Central memory CD8-positive, alpha-beta T cell (primary cell): ENCODE results near the gene DIPK1A.
"Not testable (repeated sequence)": the region's sequence is repeated elsewhere in the genome, so short reads cannot be mapped to it uniquely, and the experiment has no call there.

Experiments used
- ATAC-seq: fragments of 150-1000 bp; cut with Tn5 transposase; replicated peaks from 2 replicates; pipeline ENCODE4 v1.10.0; 2022; ENCODE audit warnings: mild to moderate bottlenecking, moderate FRiP score, moderate number of reproducible peaks; ENCODE audit not compliant: poor library complexity, severe bottlenecking; ENCODE audit errors: extremely low read depth
- DNase-seq, 2 donors: peaks; one replicate each; pipeline ENCODE4 v3.0.0; 2021; ENCODE audit warnings: low spot score in 2 of 2
- H3K27ac Mint-ChIP-seq: one replicate; pipeline ENCODE4 v1.8.0; 2022; ENCODE audit warnings: low read depth, mild to moderate bottlenecking, moderate library complexity, mixed read lengths
- H3K27me3 Mint-ChIP-seq: one replicate; pipeline ENCODE4 v1.8.0; 2022; ENCODE audit warnings: mixed read lengths
- H3K36me3 Mint-ChIP-seq: one replicate; pipeline ENCODE4 v1.8.0; 2022; ENCODE audit warnings: mild to moderate bottlenecking, moderate library complexity, mixed read lengths; ENCODE audit not compliant: insufficient read depth
- H3K4me1 Mint-ChIP-seq: one replicate; pipeline ENCODE4 v1.8.0; 2022; ENCODE audit warnings: mixed read lengths
- H3K4me3 Mint-ChIP-seq: one replicate; pipeline ENCODE4 v1.8.0; 2022; ENCODE audit warnings: mild to moderate bottlenecking, moderate library complexity, mixed read lengths
- H3K9me3 Mint-ChIP-seq: one replicate; pipeline ENCODE4 v1.8.0; 2022; ENCODE audit warnings: mixed read lengths

Gene DIPK1A

DNA sequence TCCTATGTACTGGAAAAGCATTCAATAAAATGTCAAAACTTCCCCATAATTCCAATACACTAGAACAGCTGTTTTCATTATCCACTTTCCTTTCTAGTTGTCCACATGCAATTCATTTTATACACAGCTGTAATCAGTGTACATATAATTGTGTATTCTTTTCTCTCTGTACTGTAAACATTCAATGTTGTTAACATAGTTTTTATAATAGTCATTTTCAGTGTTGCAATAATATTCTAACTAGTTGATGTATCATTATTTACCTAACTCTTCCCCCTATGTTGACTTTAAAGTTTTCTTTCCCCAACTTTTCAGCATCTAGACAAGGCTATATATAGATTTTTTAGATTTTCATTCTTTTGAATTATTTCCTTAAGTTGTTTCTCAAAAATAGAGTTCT, 44.4 kb downstream of the DIPK1A start:
- Mint-ChIP-seq H3K36me3 (peaks cover 3% of the 10 kb centered on the region), H3K4me1 (peaks cover 41% of the 10 kb centered on the region), H3K4me3 (no peak overlapping the region), H3K9me3 (no peaks in the 10 kb centered on the region), H3K27me3 (no peaks in the 10 kb centered on the region), H3K27ac (no peak overlapping the region)
- ATAC-seq: no peak
- DNase-seq: no peak

DNA sequence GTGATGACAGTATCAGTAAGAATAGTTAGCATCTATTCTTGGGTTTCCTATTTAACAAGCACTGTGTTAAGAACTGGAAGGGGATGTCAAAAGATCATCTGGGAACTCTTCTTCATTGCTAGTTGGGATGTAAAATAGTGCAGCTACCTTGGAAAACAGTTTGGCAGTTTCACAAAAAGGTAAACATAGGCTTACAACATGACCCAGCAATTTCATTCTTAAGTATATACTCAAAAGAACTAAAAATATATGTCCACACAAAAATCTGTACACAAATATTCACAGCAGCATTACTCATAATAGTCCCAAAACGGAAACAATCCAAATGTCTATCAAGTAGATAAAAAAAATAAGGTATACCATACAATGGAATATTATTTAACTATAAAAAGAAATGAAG, 45.7 kb downstream of the DIPK1A start:
- Mint-ChIP-seq H3K9me3 (no peaks in the 10 kb centered on the region), H3K4me3 (no peak overlapping the region), H3K4me1 (peaks cover 37% of the 10 kb centered on the region), H3K27me3 (no peaks in the 10 kb centered on the region), H3K36me3 (peaks cover 1% of the 10 kb centered on the region), H3K27ac (no peak overlapping the region)
- ATAC-seq: no peak
- DNase-seq: no peak

GRCh38 chr1:92913093-92913819, 48.0 kb downstream of the DIPK1A start:
- Mint-ChIP-seq H3K9me3 (no peaks in the 10 kb centered on the region), H3K36me3 (no peaks in the 10 kb centered on the region), H3K4me3 (no peak overlapping the region), H3K27ac (peak overlapping the region; percentile 61), H3K27me3 (no peaks in the 10 kb centered on the region), H3K4me1 (peaks cover 36% of the 10 kb centered on the region)
- ATAC-seq (no peak), DNase-seq (no peak)

DNA sequence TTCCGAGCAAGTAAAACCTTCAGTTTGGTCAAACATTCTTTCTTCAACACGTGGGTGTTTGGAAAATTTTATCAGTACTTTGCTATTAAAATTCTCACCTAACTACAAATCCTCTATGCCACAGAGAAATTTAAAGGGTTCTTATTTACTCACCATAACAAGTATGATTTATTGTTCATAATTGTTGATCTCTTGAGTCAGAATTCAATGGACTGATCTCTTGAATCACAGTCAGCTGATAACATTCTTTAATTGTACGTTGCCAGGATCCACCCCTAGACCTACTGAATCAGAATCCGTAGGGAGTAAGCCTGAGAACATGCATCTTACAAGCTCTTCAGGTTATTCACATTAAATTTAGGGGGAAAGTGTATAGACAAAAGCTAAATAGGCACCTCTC, 51.2 kb downstream of the DIPK1A start:
- Mint-ChIP-seq H3K36me3 (peaks cover 3% of the 10 kb centered on the region), H3K27ac (no peak overlapping the region), H3K27me3 (no peaks in the 10 kb centered on the region)

DNA sequence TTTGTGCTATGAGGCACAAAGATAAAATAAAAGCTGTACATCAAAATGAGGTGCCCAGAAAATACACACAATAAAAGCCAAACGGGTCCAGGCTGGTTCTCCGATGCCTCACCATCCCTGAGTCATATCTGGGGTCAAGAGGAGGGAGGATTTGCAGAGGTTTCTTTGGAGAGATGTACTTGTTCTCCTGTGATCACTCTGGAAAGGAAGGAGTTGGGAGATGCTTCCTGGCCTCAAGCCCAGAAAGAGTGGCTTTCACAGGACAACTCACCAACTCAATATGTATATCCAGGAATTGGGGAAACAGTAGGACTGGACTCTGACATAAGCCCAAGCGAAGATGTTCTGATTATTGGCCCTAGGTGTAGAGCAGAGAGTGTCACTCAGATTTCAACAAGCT, 51.9 kb downstream of the DIPK1A start:
- ATAC-seq: no peak
- H3K4me1 Mint-ChIP-seq: peaks cover 37% of the 10 kb centered on the region
- H3K4me3 Mint-ChIP-seq: no peak overlapping the region
- no peaks in the 10 kb centered on the region for H3K9me3 Mint-ChIP-seq
- no peaks in the 10 kb centered on the region for H3K27me3 Mint-ChIP-seq
- H3K36me3 Mint-ChIP-seq: peaks cover 5% of the 10 kb centered on the region
- no peak overlapping the region for H3K27ac Mint-ChIP-seq
- DNase-seq: no peak

More for the DNA sequence above, 51.2 kb downstream of the DIPK1A start:
- ATAC-seq: no peak
- Mint-ChIP-seq H3K4me1 (peaks cover 35% of the 10 kb centered on the region), H3K9me3 (no peaks in the 10 kb centered on the region), H3K4me3 (no peak overlapping the region)
- DNase-seq: no peak

DNA sequence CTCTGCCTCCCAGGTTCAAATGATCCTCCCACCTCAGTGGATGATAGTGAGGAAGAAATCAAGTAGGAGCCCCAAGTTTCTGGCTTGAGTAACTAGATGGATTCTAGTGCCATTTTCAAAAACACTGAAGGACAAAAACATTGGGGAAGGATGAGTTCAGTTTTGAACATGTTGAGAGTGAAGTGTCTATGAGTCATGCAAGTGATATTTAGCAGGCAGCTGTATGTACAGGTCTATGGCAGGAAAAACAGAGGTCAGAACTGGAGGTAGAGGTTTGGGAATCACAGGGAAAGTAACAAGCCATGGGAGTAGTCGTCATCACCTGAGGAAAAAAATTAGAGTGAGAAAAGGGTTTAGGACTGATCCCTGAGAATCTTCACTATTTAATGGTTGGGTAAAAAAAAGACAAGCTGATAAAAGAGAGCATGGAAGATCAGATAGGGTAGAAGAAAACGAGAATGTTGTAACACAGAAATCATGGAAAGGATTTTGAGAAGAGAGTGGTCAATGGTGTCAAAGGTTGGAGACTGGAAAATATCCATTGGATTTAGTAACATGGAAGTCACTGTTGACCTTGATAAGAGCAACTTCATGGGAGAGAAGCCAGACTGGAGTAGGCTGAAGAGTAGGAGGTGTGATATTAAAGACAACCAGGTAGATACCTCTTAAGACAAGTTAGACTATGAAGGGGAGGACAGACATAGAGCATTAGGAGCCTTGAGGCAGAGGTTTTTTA, 53.1 kb downstream of the DIPK1A start:
- Mint-ChIP-seq H3K36me3 (peaks cover 8% of the 10 kb centered on the region), H3K27ac (no peak overlapping the region), H3K4me3 (no peak overlapping the region), H3K27me3 (no peaks in the 10 kb centered on the region), H3K4me1 (peaks cover 32% of the 10 kb centered on the region), H3K9me3 (no peaks in the 10 kb centered on the region)
- DNase-seq: no peak
- ATAC-seq: no peak

DNA sequence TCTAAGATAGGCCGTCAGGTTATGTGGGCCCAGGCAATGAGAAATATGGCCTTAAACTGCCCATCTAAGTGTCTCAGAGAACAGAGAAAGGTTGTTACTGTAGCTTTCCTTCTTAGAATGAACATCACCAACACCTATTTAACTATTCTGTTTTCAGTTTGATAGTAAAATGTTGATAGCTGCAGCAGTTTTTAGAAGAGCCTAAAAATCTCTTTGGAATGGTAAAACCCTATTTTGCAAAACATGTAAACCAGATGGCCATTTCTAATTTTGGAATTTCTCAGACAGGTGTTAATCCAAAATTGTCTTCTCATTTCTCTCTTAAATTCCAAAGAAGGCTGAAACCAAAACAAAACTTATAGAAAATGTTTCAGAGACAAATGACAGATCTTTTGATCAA, 57.5 kb downstream of the DIPK1A start:
- peaks cover 38% of the 10 kb centered on the region for H3K4me1 Mint-ChIP-seq
- H3K4me3 Mint-ChIP-seq: no peak overlapping the region
- DNase-seq (no peak), ATAC-seq (no peak)
- H3K9me3 Mint-ChIP-seq: peaks cover 6% of the 10 kb centered on the region
- peaks cover 10% of the 10 kb centered on the region for H3K36me3 Mint-ChIP-seq
- peak overlapping the region; percentile 39 for H3K27ac Mint-ChIP-seq
- H3K27me3 Mint-ChIP-seq: no peaks in the 10 kb centered on the region

DNA sequence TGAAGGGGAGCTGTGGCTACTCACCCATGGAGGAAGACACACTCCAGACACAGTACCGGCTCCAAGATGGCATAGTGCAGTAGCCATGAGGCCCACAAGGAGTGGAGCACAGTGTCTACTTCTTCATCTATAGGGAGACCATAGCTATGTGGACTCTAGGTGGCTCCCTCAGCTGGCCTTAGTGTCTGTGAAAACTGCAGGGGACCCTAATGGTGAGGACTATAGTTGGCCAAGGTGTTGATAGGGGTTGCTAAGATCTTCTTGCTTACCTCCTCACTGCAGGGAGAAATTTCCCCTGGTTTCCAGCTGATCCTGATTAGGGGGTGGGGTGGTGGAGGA, 58.9 kb downstream of the DIPK1A start:
- peaks cover 8% of the 10 kb centered on the region for H3K36me3 Mint-ChIP-seq
- no peak overlapping the region for H3K27ac Mint-ChIP-seq
- H3K4me3 Mint-ChIP-seq: no peak overlapping the region
- H3K27me3 Mint-ChIP-seq: no peaks in the 10 kb centered on the region
- peaks cover 33% of the 10 kb centered on the region for H3K4me1 Mint-ChIP-seq
- H3K9me3 Mint-ChIP-seq: peaks cover 6% of the 10 kb centered on the region
- DNase-seq: no peak
- ATAC-seq: no peak

DNA sequence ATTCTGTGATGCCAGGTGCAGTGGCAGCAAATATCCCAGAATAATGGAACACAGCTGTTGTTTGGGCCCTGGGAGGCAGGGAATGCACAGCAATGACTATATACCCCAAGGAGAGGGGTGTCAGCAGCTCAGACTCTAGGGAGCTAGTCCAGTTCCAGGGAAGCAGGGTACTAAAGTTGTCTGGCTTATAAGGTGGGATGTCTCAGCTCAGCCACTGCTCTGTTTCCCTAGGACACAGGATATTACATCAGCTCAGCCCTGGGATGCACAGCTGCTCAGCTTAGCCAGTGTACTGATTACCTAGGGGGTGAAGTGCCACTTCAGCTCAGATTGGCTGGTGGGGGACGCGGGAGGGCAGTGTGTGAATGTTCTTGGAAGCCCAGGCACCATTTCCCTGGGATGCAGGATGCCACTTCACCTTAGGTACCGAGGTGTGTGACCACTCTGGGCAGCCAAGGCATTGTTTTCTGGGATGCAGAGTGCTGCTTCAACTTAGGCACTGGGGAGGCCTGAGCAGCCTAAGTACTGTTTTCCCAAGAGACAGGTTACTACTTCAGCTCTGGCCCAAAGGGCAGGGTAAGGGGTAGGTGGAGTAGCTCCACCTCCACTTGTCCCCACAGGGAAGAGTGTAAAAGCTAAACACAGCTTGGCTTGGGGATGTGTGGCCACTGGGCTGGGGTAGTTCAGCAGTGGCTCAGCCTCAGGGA, 59.4 kb downstream of the DIPK1A start:
- no peak for ATAC-seq
- Mint-ChIP-seq H3K36me3 (peaks cover 8% of the 10 kb centered on the region), H3K4me3 (no peak overlapping the region), H3K27ac (no peak overlapping the region), H3K4me1 (peaks cover 33% of the 10 kb centered on the region), H3K27me3 (no peaks in the 10 kb centered on the region), H3K9me3 (peaks cover 6% of the 10 kb centered on the region)
- DNase-seq: no peak

- ATAC-seq (no peak), DNase-seq (no peak)
- H3K27ac Mint-ChIP-seq: no peak overlapping the region
- H3K4me3 Mint-ChIP-seq: no peak overlapping the region
- H3K9me3 Mint-ChIP-seq: peaks cover 6% of the 10 kb centered on the region
- H3K4me1 Mint-ChIP-seq: peaks cover 33% of the 10 kb centered on the region
- peaks cover 8% of the 10 kb centered on the region for H3K36me3 Mint-ChIP-seq
- H3K27me3 Mint-ChIP-seq: no peaks in the 10 kb centered on the region
Measured at GRCh38 chr1:92901126-92901525, 60.1 kb downstream of the DIPK1A start.

- Mint-ChIP-seq H3K9me3 (peaks cover 6% of the 10 kb centered on the region), H3K36me3 (peaks cover 8% of the 10 kb centered on the region), H3K27me3 (no peaks in the 10 kb centered on the region), H3K4me1 (peaks cover 32% of the 10 kb centered on the region), H3K27ac (no peak overlapping the region), H3K4me3 (no peak overlapping the region)
- DNase-seq (no peak), ATAC-seq (no peak)
Measured at GRCh38 chr1:92900539-92900938, 60.7 kb downstream of the DIPK1A start.

- ATAC-seq (no peak), DNase-seq (no peak)
- Mint-ChIP-seq H3K4me3 (no peak overlapping the region), H3K4me1 (peaks cover 24% of the 10 kb centered on the region), H3K27me3 (no peaks in the 10 kb centered on the region), H3K27ac (no peak overlapping the region), H3K9me3 (peaks cover 6% of the 10 kb centered on the region), H3K36me3 (peaks cover 6% of the 10 kb centered on the region)
Measured at GRCh38 chr1:92899780-92900179, 61.5 kb downstream of the DIPK1A start.

- not testable (repeated sequence) for H3K27ac Mint-ChIP-seq, DNase-seq, H3K36me3 Mint-ChIP-seq, H3K27me3 Mint-ChIP-seq, H3K9me3 Mint-ChIP-seq, ATAC-seq, H3K4me3 Mint-ChIP-seq
- peaks cover 25% of the 10 kb centered on the region for H3K4me1 Mint-ChIP-seq
Measured at GRCh38 chr1:92898053-92898452, 63.2 kb downstream of the DIPK1A start.
